K562 (cell line): Measurements from ENCODE around the gene TMPRSS11D. TPM values are rescaled to one million over a fixed set of nuclear protein-coding genes. Genes with fewer than 3 reads are reported as not detected.

ENCODE experiments used
- ATAC-seq: fragments of 200-7000 bp; cut with Tn5 transposase; 3 replicates; pipeline ENCODE4 v1.9.1; 2020; ENCODE audit warnings: moderate library complexity
- BruUV-seq: library from RNA; stranded (reverse); fragments of 400-500 nt; replicated peaks from 2 replicates; lab custom pipeline; 2021; lab: Mats Ljungman, UMichigan
- CTCF ChIA-PET: fragments of 300-600 bp; formaldehyde crosslinking; extraction: SDS; loops from one replicate; lab custom pipeline; 2021; ENCODE audit warnings: low intra/inter-chr PET ratio; lab: Yijun Ruan, JAX
- POLR2A ChIA-PET: fragments of 300-600, 350-650 bp; sonication (Branson Sonifier 250); formaldehyde crosslinking; extraction: SDS; loops from one replicate; lab custom pipeline; 2021; ENCODE audit warnings: antibody characterized with exemption, inconsistent platforms; lab: Yijun Ruan, JAX
- DNase-seq, 4 experiments: peaks; one replicate each; pipeline versions ENCODE4 v3.0.0 to v3.0.0-alpha.2; 2011 to 2018; ENCODE audit warnings: low spot score in 3 of 4, mixed read lengths in 3 of 4; ENCODE audit errors: extremely low read depth in 1 of 4
- FAIRE-seq: peaks from 2 replicates; lab custom pipeline; 2011; peaks lifted over from hg19 to GRCh38; lab: Jason Lieb, UNC
- H2AFZ ChIP-seq: 2 replicates; pipeline ENCODE4 v1.6.0; 2011; ENCODE audit warnings: low read depth, low read length, control low read depth, inconsistent platforms
- H3K27ac ChIP-seq: fragments of 200-600 bp; 3 replicates; pipeline ENCODE4 v1.8.0; 2011; ENCODE audit warnings: low read depth, mild to moderate bottlenecking, control low read depth, inconsistent platforms, low read length, moderate library complexity, mixed read lengths; ENCODE audit errors: extremely low read depth
- H3K27me3 ChIP-seq, 2 experiments: fragments of 300-600 bp in 1 of 2; 2 replicates in 1 of 2; 3 replicates in 1 of 2; pipeline versions ENCODE4 v1.6.0 to v1.8.0; 2011; ENCODE audit warnings: inconsistent platforms in 2 of 2, low read length in 2 of 2, mild to moderate bottlenecking in 1 of 2, mixed read lengths in 1 of 2, moderate library complexity in 1 of 2; ENCODE audit not compliant: control insufficient read depth in 2 of 2, insufficient read depth in 2 of 2
- H3K36me3 ChIP-seq: fragments of 300-600 bp; 3 replicates; pipeline ENCODE4 v1.8.0; 2011; ENCODE audit warnings: mild to moderate bottlenecking, low read length, inconsistent platforms; ENCODE audit not compliant: control insufficient read depth, insufficient read depth
- H3K4me1 ChIP-seq, 2 experiments: fragments of 200-600 bp in 1 of 2; replicated peaks in 1 of 2; 2 replicates in 1 of 2; 3 replicates in 1 of 2; pipeline versions ENCODE4 v1.5.1 to v1.8.0; 2011; ENCODE audit warnings: inconsistent platforms in 2 of 2, low read length in 2 of 2, mild to moderate bottlenecking in 1 of 2, mixed read lengths in 1 of 2, moderate library complexity in 1 of 2; ENCODE audit not compliant: control insufficient read depth in 2 of 2, insufficient read depth in 2 of 2
- H3K4me2 ChIP-seq: 2 replicates; pipeline ENCODE4 v1.6.1; 2011; ENCODE audit warnings: low read length, control low read depth, inconsistent platforms, mixed read lengths; ENCODE audit not compliant: insufficient read depth
- H3K4me3 ChIP-seq: fragments of 200-600 bp; sonication (generic), shearing (Covaris generic); 2 replicates; pipeline ENCODE4 v1.5.1; 2016; ENCODE audit warnings: control low read depth, inconsistent platforms
- H3K79me2 ChIP-seq: fragments of 200-600 bp; 3 replicates; pipeline ENCODE4 v1.8.0; 2011; ENCODE audit warnings: low read length, inconsistent platforms; ENCODE audit not compliant: control insufficient read depth, insufficient read depth
- H3K9ac ChIP-seq, 2 experiments: 2 replicates each; pipeline versions ENCODE4 v1.6.0 to v1.6.1; 2011; ENCODE audit warnings: low read depth in 2 of 2, low read length in 2 of 2, control low read depth in 1 of 2, inconsistent platforms in 1 of 2, mild to moderate bottlenecking in 1 of 2, mixed read lengths in 1 of 2; ENCODE audit not compliant: insufficient read depth in 1 of 2
- H3K9me1 ChIP-seq: one replicate; pipeline ENCODE4 v1.6.0; 2011; ENCODE audit warnings: inconsistent platforms, mild to moderate bottlenecking, low read length, moderate library complexity; ENCODE audit not compliant: control insufficient read depth, insufficient read depth
- H3K9me3 ChIP-seq: replicated peaks from 2 replicates; pipeline ENCODE4 v1.5.1; 2011; ENCODE audit warnings: low read depth, low read length, inconsistent platforms; ENCODE audit not compliant: control insufficient read depth, insufficient read depth
- H4K20me1 ChIP-seq: replicated peaks from 2 replicates; pipeline ENCODE4 v1.6.1; 2011; ENCODE audit warnings: low read length, inconsistent platforms, mixed read lengths; ENCODE audit not compliant: control insufficient read depth, insufficient read depth
- ARNT ChIP-seq, 2 experiments: fragments of 450-650 bp; IDR thresholded peaks; 2 replicates each; pipeline ENCODE4 v1.6.1; 2016; ENCODE audit warnings: mild to moderate bottlenecking in 1 of 2
- CGGBP1 ChIP-seq: fragments of 250-450 bp; sonication (Bioruptor Pico); IDR thresholded peaks from 2 replicates; pipeline ENCODE4 v1.9.0; 2021; ENCODE audit warnings: mild to moderate bottlenecking
- CLOCK ChIP-seq: fragments of 250-450 bp; sonication (Bioruptor Pico); IDR thresholded peaks from 2 replicates; pipeline ENCODE4 v1.4.0; 2020; ENCODE audit warnings: mild to moderate bottlenecking, moderate library complexity, borderline replicate concordance
- CTBP1 ChIP-seq: fragments of 450-650 bp; IDR thresholded peaks from 2 replicates; pipeline ENCODE4 v1.6.1; 2016; ENCODE audit warnings: borderline replicate concordance
- HOMEZ ChIP-seq: fragments of 250-450 bp; sonication (Bioruptor Pico); IDR thresholded peaks from 2 replicates; pipeline ENCODE4 v1.4.0; 2020; ENCODE audit warnings: mild to moderate bottlenecking, moderate library complexity
- KLF16 ChIP-seq: IDR thresholded peaks from 2 replicates; pipeline ENCODE4 v1.6.1; 2016; ENCODE audit warnings: antibody characterized with exemption
- MYNN ChIP-seq, 2 experiments: sonication (generic); formaldehyde crosslinking in 1 of 2; IDR thresholded peaks; 2 replicates each; pipeline versions ENCODE4 v1.5.0 to v1.6.1; 2016 to 2020; ENCODE audit warnings: antibody characterized with exemption in 1 of 2, missing genetic modification reagents in 1 of 2
- NR2C2 ChIP-seq, 2 experiments: fragments of 200-800 bp in 1 of 2; sonication (Bioruptor generic) in 1 of 2; sonication (generic) in 1 of 2; formaldehyde crosslinking in 1 of 2; IDR thresholded peaks; 2 replicates each; pipeline versions ENCODE4 v1.6.1 to v1.8.0; 2016 to 2022; ENCODE audit warnings: mild to moderate bottlenecking in 1 of 2, missing compliant biosample characterization in 1 of 2, missing genetic modification characterization in 1 of 2, missing genetic modification reagents in 1 of 2
- RBFOX2 ChIP-seq: fragments of 200-400 bp; formaldehyde crosslinking; IDR thresholded peaks from 2 replicates; pipeline ENCODE4 v1.6.1; 2017; ENCODE audit warnings: low read depth, mild to moderate bottlenecking, low read length, moderate library complexity
- STAT5B ChIP-seq: fragments of 250-450 bp; sonication (Bioruptor Pico); IDR thresholded peaks from 2 replicates; pipeline ENCODE4 v1.8.0; 2021; ENCODE audit warnings: mild to moderate bottlenecking, inconsistent platforms
- ZNF311 ChIP-seq: fragments of 250-450 bp; sonication (Bioruptor Pico); IDR thresholded peaks from 2 replicates; pipeline ENCODE4 v1.4.0; 2020; ENCODE audit warnings: mild to moderate bottlenecking, moderate library complexity
- ZNF395 ChIP-seq: fragments of 200-800 bp; sonication (Bioruptor generic); IDR thresholded peaks from 2 replicates; pipeline ENCODE4 v1.6.1; 2017; ENCODE audit warnings: missing genetic modification characterization, missing compliant biosample characterization
- ZNF717 ChIP-seq: fragments of 250-450 bp; sonication (Bioruptor Pico); IDR thresholded peaks from 2 replicates; pipeline ENCODE4 v1.5.0; 2021
- ZNF76 ChIP-seq: fragments of 250-450 bp; sonication (Bioruptor Pico); IDR thresholded peaks from 2 replicates; pipeline ENCODE4 v1.4.0; 2020; ENCODE audit warnings: mild to moderate bottlenecking, moderate library complexity, borderline replicate concordance
- WGBS: fragments of 100-300 bp; shearing (Covaris generic); methylation state at CpG from one replicate; pipeline ENCODE4 v1.1.6; 2016; ENCODE audit warnings: low coverage, mixed read lengths; ENCODE audit not compliant: insufficient coverage; ENCODE audit errors: missing lambda C conversion rate; 5-methylcytosine and 5-hydroxymethylcytosine counted together
- in situ Hi-C: fragments of 300-500 bp; cut with MboI; formaldehyde crosslinking; loops from 4 replicates; pipeline ENCODE4 v1.15.0; 2018; ENCODE audit warnings: inconsistent platforms, mixed read lengths
- intact Hi-C: fragments of 100-400 bp; cut with micrococcal nuclease; formaldehyde crosslinking; loops from 2 replicates; pipeline ENCODE4 v1.14.2; 2022
- polyA plus RNA-seq, 8 experiments: library from polyadenylated mRNA; depleted of rRNA in 4 of 8; stranded (reverse) in 5 of 8; unstranded in 3 of 8; fragments of >200 nt; fragmentation: Nextera tagmentation in 2 of 8; fragmentation: Illumina TruSeq in 1 of 8; extraction: Ambion mirVana in 2 of 8; extraction: Trizol in 1 of 8; gene quantifications; 2 replicates each; pipeline versions ENCODE4 v1.2.1 to v1.2.3, GENCODE V29; 2011 to 2014; ENCODE audit warnings: inconsistent platforms in 1 of 8, missing spikeins in 1 of 8
- total RNA-seq, 7 experiments: library from RNA; depleted of rRNA in 6 of 7; stranded (reverse); fragments of >200 nt in 6 of 7; fragmentation: Illumina TruSeq in 2 of 7; extraction: Trizol in 2 of 7; gene quantifications; 2 replicates each; pipeline versions ENCODE4 v1.2.1 to v1.2.3, GENCODE V29; 2011 to 2021; ENCODE audit warnings: low replicate concordance in 1 of 7

TMPRSS11D gene
- total and polyA plus RNA-seq, 9 of the 15 experiments (the other 6 are each of a cell fraction or from before 2014, with no cell fraction given): not detected

- TF ChIP-seq KLF16 (no peak), STAT5B (CRISPR knock-in tag) (no peak), CLOCK (CRISPR knock-in tag) (no peak), ZNF311 (no peak), ZNF395 (CRISPR knock-in tag) (no peak), ARNT (IDR thresholded peaks at IDR 0.05) (no peak), CGGBP1 (no peak)
Measured at GRCh38 chr4:67891645-67892044, 7.8 kb upstream of the TMPRSS11D start (continued).

GRCh38 chr4:67886281-67886680 lies 2.5 kb upstream of the TMPRSS11D start:
- intact Hi-C loops (no loop called here), in situ Hi-C loops (no loop called here)
- no peak for ATAC-seq
- ChIA-PET POLR2A (no interaction called here), CTCF (no interaction called here)
- 0% methylated on average over 4 of the region's 4 CpGs for WGBS
- H3K9me3 ChIP-seq: no peaks in the 10 kb centered on the region
- no peak overlapping the region for H3K9ac ChIP-seq
- H3K79me2 ChIP-seq: no peaks in the 10 kb centered on the region
- no peaks in the 10 kb centered on the region for H3K9me1 ChIP-seq
- FAIRE-seq: no peak
- no peak overlapping the region for H2AFZ ChIP-seq
- H3K4me1 ChIP-seq: no peaks in the 10 kb centered on the region
- no peak for TF ChIP-seq RBFOX2
- no peak for TF ChIP-seq ZNF76
- no peak for TF ChIP-seq ZNF717 (CRISPR knock-in tag)
- TF ChIP-seq CTBP1: no peak
- no peak for TF ChIP-seq MYNN (IDR thresholded peaks at IDR 0.05)
- TF ChIP-seq MYNN (CRISPR knock-in tag; IDR thresholded peaks at IDR 0.05): no peak
- no peak for TF ChIP-seq NR2C2 (CRISPR knock-in tag; IDR thresholded peaks at IDR 0.05)
- TF ChIP-seq NR2C2 (tag; IDR thresholded peaks at IDR 0.05): no peak
- no peak for TF ChIP-seq HOMEZ (CRISPR knock-in tag)
- no peaks in the 10 kb centered on the region for H4K20me1 ChIP-seq
- no peaks in the 10 kb centered on the region for H3K27me3 ChIP-seq
- no peak overlapping the region for H3K4me2 ChIP-seq
- H3K36me3 ChIP-seq: no peaks in the 10 kb centered on the region
- no peak for DNase-seq
- H3K4me3 ChIP-seq: no peak overlapping the region
- H3K27ac ChIP-seq: no peak overlapping the region
- no TSS peak for BruUV-seq
